Measurements from ENCODE around the gene NEDD4L. TPM values are rescaled to one million over a fixed set of nuclear protein-coding genes. Genes with fewer than 3 reads are reported as not detected.
A peak's percentile ranks its signal among the peaks of the same experiment; 100 is the strongest.

Gene NEDD4L
- total RNA-seq, 1 donor from 2014 or later, result 80.2 TPM

DNA sequence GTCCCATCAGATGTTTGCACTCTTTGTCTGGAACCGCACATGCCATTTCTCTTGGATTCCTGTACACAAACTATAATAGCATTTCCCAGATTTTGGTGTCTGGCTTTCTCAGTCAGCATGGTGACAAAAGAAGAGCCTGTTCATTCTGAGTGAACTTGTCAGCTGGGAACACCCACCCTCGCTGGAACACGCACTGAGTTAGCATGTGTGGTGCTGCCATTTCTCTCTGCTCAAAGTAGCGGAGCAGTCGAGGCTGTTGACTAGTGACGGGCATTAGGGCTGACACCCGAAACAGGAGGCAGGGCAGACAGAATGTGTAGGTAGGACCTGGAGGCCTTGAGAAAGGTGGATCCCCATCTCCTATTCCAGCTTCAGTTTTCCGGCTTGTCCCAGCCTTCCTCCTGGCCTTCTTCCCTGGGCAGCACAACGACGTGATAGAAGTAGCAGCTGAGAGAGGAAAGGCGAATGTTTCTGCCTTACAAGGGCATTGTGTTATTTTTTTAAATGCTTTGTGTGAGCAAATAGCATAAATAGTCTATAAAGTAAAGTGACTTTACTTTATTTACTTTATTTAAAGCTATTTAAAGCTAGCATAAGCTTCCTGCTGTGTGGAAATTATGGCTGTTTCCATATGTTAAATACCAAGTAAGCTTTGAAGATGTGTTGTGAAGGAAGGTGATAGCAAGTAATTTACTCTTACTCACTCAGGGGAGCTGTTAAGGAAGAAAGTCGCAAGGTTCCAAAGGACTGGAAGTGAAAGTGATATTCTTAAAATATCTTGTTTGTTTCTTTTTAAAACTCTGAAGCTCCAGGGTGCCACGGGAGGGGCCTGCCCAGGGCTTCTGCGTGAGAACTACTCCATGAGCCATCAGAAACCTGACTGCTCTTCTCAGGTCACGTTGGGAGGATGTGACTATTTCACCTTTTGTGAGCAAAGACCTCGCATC, 272.6 kb downstream of the NEDD4L start:
- no peak for DNase-seq (ENCODE audit: low read depth)

DNA sequence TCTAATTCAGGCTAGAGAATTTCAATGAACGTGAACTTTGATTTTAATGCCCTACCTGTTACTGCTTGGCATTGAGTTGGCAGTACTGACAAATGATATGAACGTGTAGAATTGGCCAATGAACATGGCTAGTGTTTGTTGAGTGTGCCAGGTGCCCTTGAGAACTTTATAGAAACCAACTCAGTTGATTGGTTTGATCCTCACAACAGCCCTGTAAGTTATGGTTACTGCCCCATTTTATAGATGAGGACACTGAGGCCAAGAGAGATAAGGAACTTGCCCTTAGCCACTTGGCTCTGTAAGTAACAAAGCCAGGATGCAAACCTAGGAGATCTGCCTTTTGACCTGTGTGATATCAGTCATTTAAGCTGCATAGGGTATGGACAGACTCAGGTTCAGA, 275.7 kb downstream of the NEDD4L start:
- no peak for DNase-seq (ENCODE audit: low read depth)

DNA sequence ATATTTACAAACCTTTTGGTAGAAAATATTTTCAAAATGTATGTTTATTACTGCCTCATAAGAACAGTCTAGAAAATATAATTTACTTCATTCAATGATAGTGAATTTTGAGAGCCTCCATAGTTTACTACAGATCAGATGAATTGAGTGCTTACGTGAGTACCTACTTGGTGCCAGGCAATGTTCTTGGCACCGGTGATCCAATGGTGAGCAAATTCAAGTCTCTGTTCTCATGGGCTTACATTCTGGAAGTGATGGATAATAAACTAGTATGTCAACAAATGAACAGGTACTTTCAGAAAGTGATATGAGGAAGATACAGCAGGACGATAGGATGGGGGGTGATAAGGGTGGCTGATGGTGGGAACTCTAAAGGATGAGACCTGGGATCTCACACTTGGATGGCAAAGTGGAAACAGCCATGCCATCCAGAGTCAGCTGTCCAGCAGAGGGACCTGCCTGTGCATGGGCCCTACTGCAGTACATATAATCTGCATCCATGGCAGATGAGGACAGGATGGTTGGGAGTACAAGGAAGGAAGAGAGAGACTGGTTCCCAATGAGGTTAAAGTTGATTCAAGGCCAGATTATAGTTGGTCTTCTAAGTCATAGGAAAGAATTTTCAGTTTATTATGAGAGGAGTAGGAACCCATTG, 277.0 kb downstream of the NEDD4L start:
- DNase-seq (ENCODE audit: low read depth), result no peak

DNA sequence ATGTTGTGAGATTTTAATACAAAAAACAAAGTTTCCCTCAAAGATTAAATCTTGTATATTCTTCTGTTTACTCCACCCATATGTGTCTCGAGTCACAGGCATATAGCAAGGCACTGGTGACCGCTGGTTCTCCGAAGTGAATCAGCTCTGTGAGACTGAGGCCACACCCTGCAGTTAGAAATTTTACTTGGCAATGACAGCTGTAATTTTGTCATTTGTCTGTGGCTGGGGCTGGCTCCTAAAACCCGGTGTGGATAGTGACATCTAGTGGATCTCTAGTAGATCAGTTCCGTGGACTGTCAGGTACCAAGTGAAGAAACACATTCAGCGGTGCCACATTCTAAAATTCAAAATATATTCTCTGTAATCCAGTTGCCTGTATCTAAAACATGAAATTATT, 278.0 kb downstream of the NEDD4L start:
- DNase-seq (ENCODE audit: low read depth), result peak; percentile 85

DNA sequence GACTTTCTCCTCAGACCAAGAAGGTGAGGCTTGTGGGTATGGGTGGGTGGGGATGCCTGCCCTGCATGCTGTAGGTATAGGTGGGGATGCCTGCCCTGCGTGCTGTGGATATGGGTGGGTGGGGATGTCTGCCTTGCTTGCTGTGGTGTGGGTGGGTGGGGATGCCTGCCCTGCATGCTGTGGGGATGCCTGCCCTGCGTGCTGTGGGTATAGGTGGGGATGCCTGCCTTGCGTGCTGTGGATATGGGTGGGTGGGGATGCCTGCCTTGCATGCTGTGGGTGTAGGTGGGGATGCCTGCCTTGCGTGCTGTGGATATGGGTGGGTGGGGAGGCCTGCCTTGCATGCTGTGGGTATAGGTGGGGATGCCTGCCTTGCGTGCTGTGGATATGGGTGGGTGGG, 278.4 kb downstream of the NEDD4L start:
- DNase-seq (ENCODE audit: low read depth), result no peak

DNA sequence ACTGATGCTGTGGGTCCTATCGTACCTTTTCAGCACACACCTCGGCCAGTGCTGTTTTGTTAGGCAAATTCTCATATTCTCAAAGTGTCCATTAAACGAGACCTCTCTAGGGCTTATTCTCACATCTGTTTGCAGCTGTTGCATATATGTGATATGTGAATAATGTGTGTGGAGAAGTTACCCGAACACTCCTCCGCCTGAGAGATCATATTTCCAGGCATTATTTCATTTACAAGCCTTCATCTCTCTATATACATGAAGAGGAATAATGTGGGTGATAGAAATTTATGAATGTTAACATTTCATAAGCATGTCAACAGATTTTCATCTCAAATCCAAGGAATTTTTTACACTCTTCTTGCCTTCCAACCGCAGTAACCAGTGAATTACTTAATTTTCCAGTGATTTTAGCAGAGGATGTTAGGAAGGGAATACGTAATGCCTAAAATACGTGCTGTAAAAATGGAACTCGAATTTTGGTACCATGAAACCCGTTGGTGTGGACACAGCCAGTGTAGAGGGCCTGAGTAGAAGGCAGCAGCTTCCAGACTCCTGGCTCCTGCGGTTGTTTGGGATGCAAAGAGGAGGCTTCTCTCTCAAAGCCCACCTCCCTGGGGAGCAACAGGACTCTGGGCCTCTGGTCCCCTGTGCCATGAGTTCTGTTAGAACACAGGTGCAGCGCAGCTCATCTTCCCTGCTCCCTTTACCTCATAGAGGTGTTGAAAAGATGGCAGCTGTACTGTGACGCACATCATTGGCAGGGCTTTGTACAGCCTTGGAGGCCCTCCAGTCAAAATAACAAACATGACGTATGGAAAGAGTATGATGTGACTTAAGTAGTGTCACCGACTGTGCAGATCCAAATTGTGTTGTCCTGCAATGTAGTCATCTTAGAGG, 280.1 kb downstream of the NEDD4L start:
- DNase-seq (ENCODE audit: low read depth), result no peak

DNA sequence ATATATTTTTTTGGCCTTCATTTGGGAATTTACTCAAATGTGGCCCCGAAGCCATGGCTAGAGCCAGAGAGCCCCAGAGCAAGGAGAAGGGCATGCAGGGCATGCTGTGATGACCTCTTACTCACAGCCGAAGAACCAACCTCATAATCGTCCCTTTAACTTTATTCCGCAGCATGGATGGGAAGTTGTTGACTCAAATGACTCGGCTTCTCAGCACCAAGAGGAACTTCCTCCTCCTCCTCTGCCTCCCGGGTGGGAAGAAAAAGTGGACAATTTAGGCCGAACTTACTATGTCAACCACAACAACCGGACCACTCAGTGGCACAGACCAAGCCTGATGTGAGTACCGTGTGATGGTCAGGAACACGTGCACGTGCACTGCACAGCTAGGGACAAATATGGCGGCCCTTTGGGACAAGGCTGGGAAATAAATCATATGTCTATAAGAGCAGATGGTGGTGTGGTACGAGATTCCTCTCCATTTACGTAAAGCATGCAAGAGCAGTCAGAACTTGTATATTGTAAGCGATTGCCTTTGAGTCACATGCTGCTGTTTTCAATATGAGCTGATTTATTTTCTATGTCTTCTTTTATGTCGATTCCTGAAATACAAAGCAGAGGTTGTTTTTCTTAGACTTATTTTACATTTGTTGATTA, 280.9 kb downstream of the NEDD4L start:
- DNase-seq (ENCODE audit: low read depth), result no peak

DNA sequence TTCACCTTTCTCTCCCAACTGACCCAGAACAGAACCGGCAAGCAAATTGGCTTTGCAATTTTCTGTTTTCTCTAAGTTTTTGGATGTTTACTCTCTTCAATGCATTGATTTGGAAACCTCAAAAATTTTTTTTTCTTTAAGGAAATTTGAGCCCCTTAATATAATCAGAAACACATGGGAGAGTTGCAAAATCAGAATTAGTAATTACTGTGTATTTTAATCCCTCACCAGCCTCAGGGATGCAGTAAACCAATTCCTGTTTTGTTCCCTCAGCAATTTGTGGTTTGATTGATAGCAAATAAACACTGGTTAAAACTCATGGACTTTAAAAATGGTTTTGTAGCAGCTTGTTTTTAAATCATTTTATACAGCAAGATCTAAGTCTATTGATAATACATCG, 281.5 kb downstream of the NEDD4L start:
- no peak for DNase-seq (ENCODE audit: low read depth)

DNA sequence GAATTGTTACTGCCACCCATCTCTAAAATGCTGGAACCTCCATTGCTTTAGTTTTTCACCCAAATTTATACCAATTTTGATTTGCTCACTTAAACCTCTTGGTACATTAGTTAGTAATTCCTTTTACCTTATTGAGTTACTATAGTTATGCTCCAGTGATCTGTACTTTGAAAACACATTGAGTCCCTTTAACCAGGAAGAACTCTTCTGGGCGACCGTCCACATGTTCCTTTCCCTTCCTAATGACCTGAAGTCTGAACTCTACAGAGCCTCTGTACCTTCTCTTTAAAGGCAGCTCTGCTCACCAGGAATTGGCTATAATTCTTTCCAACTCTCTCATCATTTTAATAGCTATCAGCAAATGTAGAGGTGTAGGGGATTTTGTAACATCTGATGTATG, 290.0 kb downstream of the NEDD4L start:
- peak; percentile 72 for DNase-seq (ENCODE audit: low read depth)

DNA sequence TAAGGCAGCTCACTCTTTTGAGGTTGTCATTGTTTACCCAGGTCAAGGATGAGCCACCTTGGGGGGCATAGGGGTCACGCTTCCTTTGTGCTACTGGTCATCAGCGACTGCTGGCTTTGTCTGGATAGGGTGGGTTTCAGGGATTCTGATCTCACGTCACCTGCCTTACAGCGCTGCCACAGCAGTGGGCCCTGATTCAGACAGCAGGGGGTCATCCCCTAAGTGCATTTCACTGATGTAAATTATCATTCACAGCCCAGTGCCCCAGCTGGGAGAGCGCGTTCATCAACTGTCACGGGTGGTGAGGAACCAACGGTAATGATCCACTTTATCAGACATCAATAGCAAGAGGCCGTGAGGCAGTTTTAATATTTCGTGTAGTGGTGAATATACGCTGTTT, 291.2 kb downstream of the NEDD4L start:
- no peak for DNase-seq (ENCODE audit: low read depth)

DNA sequence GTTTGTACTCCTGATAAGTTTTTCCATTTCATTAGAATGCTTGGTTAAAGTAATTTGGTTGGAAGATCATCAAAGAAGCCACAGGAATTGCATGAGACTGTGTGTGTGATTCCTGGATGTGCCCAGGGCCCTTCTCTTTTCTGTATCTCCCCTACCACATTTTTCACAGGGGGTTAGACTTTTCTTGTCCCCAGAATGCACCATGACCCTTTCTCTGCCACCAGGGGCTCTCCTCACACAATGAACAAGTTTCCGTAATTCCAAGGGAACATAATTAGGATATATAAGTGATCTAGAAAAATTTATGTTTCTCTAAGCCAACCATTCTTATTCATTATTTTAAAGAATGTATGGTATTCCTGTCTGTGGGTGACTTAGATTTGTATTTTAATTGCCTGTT, 291.8 kb downstream of the NEDD4L start:
- DNase-seq (ENCODE audit: low read depth), result no peak

DNA sequence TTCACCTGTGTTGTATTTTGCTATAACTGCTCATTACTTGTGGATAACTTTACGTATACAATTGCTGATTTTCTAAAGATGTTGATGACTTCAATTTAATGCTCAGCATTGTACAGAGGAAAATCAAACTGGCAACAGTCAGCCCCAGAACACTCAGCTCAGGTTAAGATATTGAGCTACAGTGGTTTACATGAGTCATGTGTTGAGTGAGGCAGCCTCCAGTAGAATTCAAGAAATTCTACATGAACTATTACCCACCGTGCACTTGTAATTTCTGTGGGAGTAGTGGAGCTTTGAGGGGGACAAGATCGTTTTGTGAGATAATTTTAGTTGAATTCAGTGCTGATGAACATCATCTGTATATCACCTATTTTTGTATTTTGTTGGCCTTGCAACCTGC, 292.6 kb downstream of the NEDD4L start:
- DNase-seq (ENCODE audit: low read depth), result peak; percentile 47

DNA sequence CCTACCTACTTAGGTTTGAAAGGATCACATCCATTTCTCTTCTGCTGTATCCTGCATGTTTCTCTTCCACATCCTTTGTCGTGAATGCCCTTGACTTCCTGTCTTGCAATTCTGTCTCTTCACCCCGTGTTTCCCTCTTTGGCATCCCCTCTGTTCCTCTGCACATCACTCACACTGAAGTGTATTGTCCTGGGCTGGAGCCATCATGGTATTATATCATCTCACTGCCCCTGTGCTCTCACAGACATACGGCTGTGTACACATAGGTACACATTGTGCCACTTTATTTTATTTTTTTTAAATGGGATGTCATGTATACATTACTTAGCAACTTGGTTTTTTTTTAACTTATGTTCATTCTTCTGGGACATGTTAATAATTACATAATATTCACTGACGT, 293.3 kb downstream of the NEDD4L start:
- DNase-seq (ENCODE audit: low read depth), result no peak

DNA sequence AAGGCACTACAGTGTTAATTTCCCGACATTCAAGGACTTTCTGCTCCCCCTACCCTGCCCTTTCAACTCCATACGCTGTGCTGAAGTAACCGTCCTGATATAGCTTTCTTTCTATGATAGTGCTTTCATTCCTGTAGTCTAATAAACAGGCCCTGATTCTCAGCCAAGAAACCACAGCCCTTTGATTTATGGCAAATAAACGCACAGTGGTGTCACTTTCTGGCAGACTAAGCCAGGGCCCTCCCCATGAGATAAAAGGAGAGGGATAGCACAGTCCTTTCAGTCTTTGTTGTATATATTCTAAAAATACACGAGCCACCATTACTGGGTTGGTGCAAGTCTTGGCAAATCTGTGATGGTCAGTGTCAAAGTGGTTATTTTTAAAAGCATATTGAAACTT, 293.7 kb downstream of the NEDD4L start:
- no peak for DNase-seq (ENCODE audit: low read depth)

DNA sequence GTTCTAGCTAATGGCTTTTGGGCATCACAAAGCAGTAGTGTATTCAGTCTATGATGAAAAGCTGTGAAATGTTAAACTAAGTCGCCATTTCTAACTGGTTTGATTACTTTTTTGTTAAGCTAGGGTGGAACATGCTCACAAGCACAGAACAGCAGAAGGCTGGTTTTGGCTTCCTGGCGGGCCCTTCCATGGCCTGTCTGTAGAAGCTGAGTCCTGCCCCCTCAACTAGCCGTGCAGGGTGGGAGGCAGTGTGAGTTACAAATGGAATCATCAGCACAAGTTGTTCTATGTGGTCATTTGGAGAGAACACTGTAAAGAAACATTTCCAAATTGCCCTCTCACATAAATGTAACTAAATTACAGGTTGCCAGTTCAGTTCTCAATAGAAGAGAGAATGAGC, 294.1 kb downstream of the NEDD4L start:
- DNase-seq (ENCODE audit: low read depth), result no peak

DNA sequence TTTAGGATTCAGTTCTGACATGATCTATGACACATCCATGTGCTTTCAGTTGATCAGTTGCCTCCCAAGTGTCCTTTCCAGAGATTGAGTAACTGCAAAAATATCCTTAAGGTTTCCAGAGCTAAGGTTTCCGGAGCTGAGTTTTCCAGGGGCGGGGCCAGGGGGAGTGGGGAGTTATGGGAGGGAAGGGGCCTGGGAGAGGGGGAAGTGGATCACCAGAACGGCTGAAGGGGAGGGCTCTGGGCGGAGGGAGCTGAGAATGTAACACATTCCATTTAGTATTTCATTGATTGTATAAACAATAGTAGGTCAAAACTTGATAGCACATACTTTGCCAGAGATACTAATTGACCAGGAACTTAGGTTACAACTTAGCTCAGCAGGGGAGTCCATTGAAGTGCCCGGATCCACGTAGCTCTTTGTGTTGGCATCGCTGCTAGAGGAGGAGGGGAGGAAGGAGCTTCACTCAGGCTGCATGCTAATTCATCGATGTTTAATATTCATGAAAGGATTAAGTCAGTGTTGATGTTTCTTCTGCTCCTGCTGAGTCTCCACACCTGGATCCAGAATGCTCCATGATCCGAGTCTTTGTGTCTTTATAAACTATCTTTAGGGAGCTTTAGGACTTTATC, 295.1 kb downstream of the NEDD4L start:
- DNase-seq (ENCODE audit: low read depth), result no peak

DNA sequence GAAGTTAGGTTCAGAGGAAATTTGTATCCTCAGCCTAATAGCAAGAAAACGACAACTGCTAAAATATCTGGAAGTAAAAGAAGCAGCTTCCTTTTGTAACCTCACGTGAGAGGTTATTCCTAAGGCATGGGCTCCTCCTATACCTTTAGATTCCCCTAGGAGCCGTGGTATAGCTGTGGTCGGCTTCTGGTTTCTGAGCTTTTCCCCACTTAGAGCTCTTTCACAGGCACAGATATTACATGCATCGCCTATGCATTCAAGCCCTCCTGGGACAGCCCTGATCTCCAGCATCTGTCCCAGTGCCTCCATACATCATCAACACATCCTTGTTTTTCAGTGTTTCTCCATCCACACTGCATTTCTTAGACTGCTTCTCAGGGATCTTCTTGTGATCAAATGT, 295.9 kb downstream of the NEDD4L start:
- DNase-seq (ENCODE audit: low read depth), result no peak

DNA sequence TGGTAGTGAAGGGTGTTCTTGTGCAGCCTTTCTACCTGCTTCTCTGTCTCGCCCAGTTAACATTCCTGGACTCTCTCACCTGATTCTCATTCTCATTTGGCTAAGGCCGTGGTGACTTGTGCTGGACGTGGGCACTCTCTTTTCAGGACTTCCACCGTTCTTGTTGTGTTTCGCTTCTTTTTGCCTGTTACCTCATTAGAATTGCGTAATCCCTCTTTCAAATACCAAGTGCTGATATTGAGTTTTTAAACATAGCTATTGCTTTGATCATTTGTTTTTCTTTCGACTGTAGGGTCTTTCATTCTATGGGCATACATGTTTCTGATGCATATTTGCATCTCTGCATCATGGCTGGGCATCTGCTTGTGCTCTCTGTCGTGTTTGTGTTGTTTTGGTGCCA, 297.9 kb downstream of the NEDD4L start:
- DNase-seq (ENCODE audit: low read depth), result no peak

DNA sequence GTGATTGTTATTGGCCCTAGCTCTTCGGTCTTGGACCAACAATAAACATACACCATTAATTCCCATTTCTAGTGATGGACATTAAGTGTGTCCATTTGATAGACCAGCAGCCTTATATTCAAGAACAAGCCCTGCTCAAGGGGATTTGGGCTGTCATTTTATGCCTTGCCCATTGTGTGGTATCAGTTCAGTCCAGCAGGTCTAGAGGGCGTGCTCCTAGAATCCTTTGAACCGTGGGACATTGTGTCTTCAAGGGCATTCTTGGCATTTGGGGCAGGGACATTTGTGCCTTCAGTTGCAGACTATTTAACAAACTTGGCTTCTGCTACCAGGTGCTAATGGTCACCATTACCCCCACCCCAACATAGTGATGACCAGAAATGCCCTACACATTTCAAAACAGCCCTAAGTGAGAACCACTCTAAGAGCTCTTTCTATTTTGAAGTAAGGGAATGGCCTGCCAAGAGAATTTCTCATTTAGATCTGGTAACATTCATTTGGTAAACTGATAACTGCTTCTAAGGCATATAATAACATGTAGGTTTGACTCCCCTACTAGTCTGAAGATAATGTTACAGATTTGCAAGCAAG, 300.1 kb downstream of the NEDD4L start:
- DNase-seq (ENCODE audit: low read depth), result no peak

DNA sequence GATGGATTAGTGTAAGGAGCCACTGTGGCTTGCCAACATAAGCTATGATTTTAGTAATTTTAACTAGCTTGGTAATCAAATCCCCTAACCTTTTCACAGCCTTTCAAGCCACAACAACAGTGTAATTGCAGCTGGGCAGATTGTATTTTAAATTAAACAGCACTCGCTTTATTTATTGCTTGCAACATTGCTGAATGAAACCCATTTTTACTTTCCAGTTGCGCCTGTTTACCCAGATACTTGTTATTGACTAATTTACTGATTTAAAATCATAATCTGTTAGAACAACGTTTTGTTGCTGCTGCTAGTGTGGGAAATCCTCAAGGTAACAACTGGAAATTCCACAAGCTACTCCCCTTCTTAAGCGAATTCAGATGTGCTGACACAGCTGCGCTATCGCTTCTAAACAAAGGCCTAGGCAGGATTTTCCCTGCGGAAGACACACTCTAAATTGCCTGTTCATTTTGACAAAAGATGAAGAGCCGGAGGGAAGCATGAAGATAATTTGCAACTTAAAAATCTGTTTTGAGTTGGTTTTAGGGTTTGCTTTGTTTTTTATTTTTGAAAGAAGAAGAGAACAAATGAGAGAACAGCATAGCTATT, 300.9 kb downstream of the NEDD4L start:
- no peak for DNase-seq (ENCODE audit: low read depth)

Measured in renal cortical epithelial cell (primary cell).